A549 (cell line): ENCODE data around the gene WNT1. TPM values are rescaled to one million over a fixed set of nuclear protein-coding genes. Genes with fewer than 3 reads are reported as not detected.

Experiments
- ATAC-seq, 2 experiments: fragments of 200-7000 bp in 1 of 2; fragments of >200 bp in 1 of 2; cut with Nextera tagmentation in 1 of 2; cut with Tn5 transposase in 1 of 2; 3 replicates each; pipeline versions ENCODE4 v1.8.0 to v1.9.1; 2018 to 2020; ENCODE audit warnings: mild to moderate bottlenecking in 1 of 2, moderate library complexity in 1 of 2
- CTCF ChIA-PET: fragments of 300-600 bp; sonication (Branson Sonifier 250); formaldehyde crosslinking; extraction: SDS; loops from one replicate; lab custom pipeline; 2021; ENCODE audit warnings: antibody characterized with exemption, inconsistent platforms; lab: Yijun Ruan, JAX
- POLR2A ChIA-PET: fragments of 350-600 bp; formaldehyde crosslinking; extraction: SDS; loops from one replicate; lab custom pipeline; 2021; ENCODE audit warnings: antibody characterized with exemption, inconsistent platforms; lab: Yijun Ruan, JAX
- DNase-seq, 2 experiments: peaks; one replicate each; pipeline versions ENCODE4 v3.0.0 to v3.0.0-alpha.2; 2011 to 2016; ENCODE audit warnings: low read depth in 1 of 2, low spot score in 1 of 2
- FAIRE-seq: peaks from 2 replicates; lab custom pipeline; 2011; peaks lifted over from hg19 to GRCh38; lab: Jason Lieb, UNC
- H3K27ac ChIP-seq, 2 experiments: fragments of >200 bp; sonication (Bioruptor Twin); formaldehyde crosslinking; 3 replicates each; pipeline ENCODE4 v1.5.1; 2016 to 2017
- H3K4me1 ChIP-seq: fragments of >200 bp; sonication (Bioruptor Twin); formaldehyde crosslinking; 3 replicates; pipeline ENCODE4 v1.6.1; 2016
- H3K4me2 ChIP-seq: fragments of >200 bp; sonication (Bioruptor Twin); formaldehyde crosslinking; 3 replicates; pipeline ENCODE4 v1.6.1; 2016
- H3K4me3 ChIP-seq: fragments of >200 bp; sonication (Bioruptor Twin); formaldehyde crosslinking; 3 replicates; pipeline ENCODE4 v1.5.1; 2016
- H3K9me3 ChIP-seq: fragments of >200 bp; sonication (Bioruptor Twin); formaldehyde crosslinking; 3 replicates; pipeline ENCODE4 v1.6.1; 2016
- CBX2 ChIP-seq: fragments of 200-600 bp; sonication (generic); IDR thresholded peaks from 2 replicates; pipeline ENCODE4 v1.6.1; 2016; ENCODE audit warnings: low read depth, mild to moderate bottlenecking, borderline replicate concordance
- EHF ChIP-seq: fragments of 250-450 bp; sonication (Bioruptor Pico); IDR thresholded peaks from 2 replicates; pipeline ENCODE4 v1.5.0; 2020; ENCODE audit warnings: mild to moderate bottlenecking
- EP300 ChIP-seq, 2 experiments: fragments of >200 bp; sonication (Bioruptor Twin); formaldehyde crosslinking; IDR thresholded peaks; 2 replicates in 1 of 2; 3 replicates in 1 of 2; pipeline ENCODE4 v1.6.1; 2016 to 2017
- ESRRA ChIP-seq: fragments of 150-350 bp; IDR thresholded peaks from 2 replicates; pipeline ENCODE4 v1.6.1; 2014; ENCODE audit warnings: mild to moderate bottlenecking, low read length, borderline replicate concordance
- FOSB ChIP-seq: fragments of 250-450 bp; sonication (Bioruptor Pico); IDR thresholded peaks from 2 replicates; pipeline ENCODE4 v1.5.0; 2020; ENCODE audit warnings: mild to moderate bottlenecking, moderate library complexity
- HOXA7 ChIP-seq: fragments of 250-450 bp; sonication (Bioruptor Pico); IDR thresholded peaks from 2 replicates; pipeline ENCODE4 v1.5.0; 2020; ENCODE audit warnings: mild to moderate bottlenecking, moderate library complexity
- HOXB5 ChIP-seq: fragments of 250-450 bp; sonication (Bioruptor Pico); IDR thresholded peaks from 2 replicates; pipeline ENCODE4 v1.5.0; 2020; ENCODE audit warnings: mild to moderate bottlenecking, moderate library complexity
- JUN ChIP-seq, 2 experiments: fragments of >200 bp; sonication (Bioruptor Twin); formaldehyde crosslinking; IDR thresholded peaks; 2 replicates in 1 of 2; 3 replicates in 1 of 2; pipeline ENCODE4 v1.6.1; 2016 to 2017
- KDM1A ChIP-seq: fragments of 200-600 bp; sonication (generic); IDR thresholded peaks from 2 replicates; pipeline ENCODE4 v1.6.1; 2016; ENCODE audit warnings: low read depth, mild to moderate bottlenecking
- MAZ ChIP-seq: fragments of 150-350 bp; IDR thresholded peaks from 2 replicates; pipeline ENCODE4 v1.6.1; 2014; ENCODE audit warnings: antibody characterized with exemption, low read depth, low read length, borderline replicate concordance
- MYC ChIP-seq: IDR thresholded peaks from 2 replicates; pipeline ENCODE4 v1.6.1; 2012; ENCODE audit warnings: mild to moderate bottlenecking, inconsistent platforms, low read length, improper control_type of control experiment, borderline replicate concordance
- POLR2A ChIP-seq: IDR thresholded peaks from 2 replicates; pipeline ENCODE4 v1.6.1; 2012; ENCODE audit warnings: mild to moderate bottlenecking, low read length
- POLR2AphosphoS2 ChIP-seq: conservative IDR thresholded peaks from 2 replicates; pipeline ENCODE4 v1.6.1; 2012; ENCODE audit warnings: low read length, improper control_type of control experiment, inconsistent platforms
- RCOR1 ChIP-seq: fragments of 150-350 bp; IDR thresholded peaks from 2 replicates; pipeline ENCODE4 v1.6.1; 2014; ENCODE audit warnings: antibody characterized with exemption, low read length, low read depth
- TP53 ChIP-seq: fragments of 250-450 bp; sonication (Bioruptor Pico); IDR thresholded peaks from 2 replicates; pipeline ENCODE4 v1.5.0; 2021; ENCODE audit warnings: mild to moderate bottlenecking, moderate library complexity
- ZC3H11A ChIP-seq: fragments of 450-650 bp; IDR thresholded peaks from 2 replicates; pipeline ENCODE4 v1.6.1; 2014; ENCODE audit warnings: antibody characterized with exemption, mild to moderate bottlenecking
- ZNF302 ChIP-seq: fragments of 250-450 bp; sonication (Bioruptor Pico); IDR thresholded peaks from 2 replicates; pipeline ENCODE4 v1.9.0; 2021; ENCODE audit warnings: inconsistent platforms, mild to moderate bottlenecking, moderate library complexity
- WGBS: methylation state at CpG from one replicate; pipeline ENCODE4 v1.1.6; 2017; ENCODE audit errors: missing lambda C conversion rate; 5-methylcytosine and 5-hydroxymethylcytosine counted together
- polyA plus RNA-seq, 4 experiments: library from polyadenylated mRNA; depleted of rRNA in 3 of 4; stranded (reverse); fragments of >200 nt; fragmentation: RNase III in 1 of 4; extraction: RNeasy Plus Mini Kit Qiagen cat#74134 plus additional on column Dnase treatment in 1 of 4; gene quantifications; 2 replicates in 3 of 4; 3 replicates in 1 of 4; pipeline ENCODE4 v1.2.3, GENCODE V29; 2011 to 2017
- TF ChIP-seq, protein P1 (sequence below): IDR thresholded peaks from 2 replicates; pipeline ENCODE4 v1.6.1; 2012
- TF ChIP-seq, protein P2 (sequence below): fragments of >200 bp; sonication (Bioruptor Twin); formaldehyde crosslinking; IDR thresholded peaks from 3 replicates; pipeline ENCODE4 v1.6.1; 2016
- TF ChIP-seq, protein P3 (sequence below): fragments of 250-450 bp; sonication (Bioruptor Pico); IDR thresholded peaks from 2 replicates; pipeline ENCODE4 v1.5.0; 2021; ENCODE audit warnings: mild to moderate bottlenecking, moderate library complexity, borderline replicate concordance
- TF ChIP-seq, protein P4 (sequence below): fragments of >200 bp; sonication (Bioruptor Twin); formaldehyde crosslinking; IDR thresholded peaks from 2 replicates; pipeline ENCODE4 v1.6.1; 2016
- TF ChIP-seq, protein P5 (sequence below): IDR thresholded peaks from 2 replicates; pipeline ENCODE4 v1.6.1; 2012; ENCODE audit warnings: low read depth, borderline replicate concordance

Gene WNT1
- polyA plus RNA-seq, 2 of the 4 experiments (the other 2 are of a cell fraction), result not detected

DNA sequence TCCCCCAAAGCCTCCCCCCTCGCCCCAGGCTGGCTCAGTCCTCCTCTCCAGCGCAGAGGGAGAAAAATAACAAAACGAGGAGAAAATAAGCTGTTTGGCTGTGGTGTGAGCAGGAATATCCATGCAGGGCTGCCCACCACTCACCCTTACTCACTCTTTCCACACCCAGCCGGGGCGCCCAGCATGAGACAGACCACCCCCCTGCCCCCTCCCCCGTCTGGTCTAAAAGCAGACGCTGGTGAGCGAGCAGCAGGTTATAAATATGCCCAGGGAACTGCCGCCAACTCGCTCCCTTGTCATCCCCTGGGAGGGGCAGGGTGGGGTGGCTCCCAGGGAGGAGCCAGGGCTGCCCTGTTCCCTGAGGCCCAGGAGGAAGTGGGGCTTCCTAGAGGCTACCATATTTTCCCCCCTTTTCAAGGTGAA, 7.4 kb downstream of the WNT1 start (continued):
- TF ChIP-seq, protein P1, sequence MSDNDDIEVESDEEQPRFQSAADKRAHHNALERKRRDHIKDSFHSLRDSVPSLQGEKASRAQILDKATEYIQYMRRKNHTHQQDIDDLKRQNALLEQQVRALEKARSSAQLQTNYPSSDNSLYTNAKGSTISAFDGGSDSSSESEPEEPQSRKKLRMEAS, result no peak
- TF ChIP-seq ZNF302 (no peak), POLR2AphosphoS2 (no peak), CBX2 (no peak), POLR2A (no peak), KDM1A (no peak)
- TF ChIP-seq, protein P2, sequence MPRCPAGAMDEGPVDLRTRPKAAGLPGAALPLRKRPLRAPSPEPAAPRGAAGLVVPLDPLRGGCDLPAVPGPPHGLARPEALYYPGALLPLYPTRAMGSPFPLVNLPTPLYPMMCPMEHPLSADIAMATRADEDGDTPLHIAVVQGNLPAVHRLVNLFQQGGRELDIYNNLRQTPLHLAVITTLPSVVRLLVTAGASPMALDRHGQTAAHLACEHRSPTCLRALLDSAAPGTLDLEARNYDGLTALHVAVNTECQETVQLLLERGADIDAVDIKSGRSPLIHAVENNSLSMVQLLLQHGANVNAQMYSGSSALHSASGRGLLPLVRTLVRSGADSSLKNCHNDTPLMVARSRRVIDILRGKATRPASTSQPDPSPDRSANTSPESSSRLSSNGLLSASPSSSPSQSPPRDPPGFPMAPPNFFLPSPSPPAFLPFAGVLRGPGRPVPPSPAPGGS, result no peak

DNA sequence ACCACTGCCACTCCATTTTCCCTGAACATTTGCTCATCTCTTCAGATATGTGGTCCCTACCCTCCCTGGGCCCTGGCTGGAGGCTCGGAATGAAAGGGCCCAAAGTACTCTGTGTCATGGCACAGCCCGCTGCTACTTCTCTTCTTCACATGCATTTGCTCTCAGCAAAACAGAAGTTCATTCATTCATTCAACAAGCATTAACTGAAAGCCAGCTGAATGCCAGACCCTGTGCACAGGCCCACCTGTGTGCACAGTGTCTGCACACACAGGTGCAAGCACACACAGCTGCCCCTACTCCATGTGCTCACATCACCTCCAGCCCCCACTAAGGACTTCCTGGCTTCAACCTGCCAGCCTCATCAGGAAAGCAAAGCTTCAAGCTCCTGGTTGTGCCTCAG, 7.8 kb downstream of the WNT1 start:
- no peak for DNase-seq
- 87% methylated on average over 2 of the region's 2 CpGs for WGBS
- TF ChIP-seq, protein P3, sequence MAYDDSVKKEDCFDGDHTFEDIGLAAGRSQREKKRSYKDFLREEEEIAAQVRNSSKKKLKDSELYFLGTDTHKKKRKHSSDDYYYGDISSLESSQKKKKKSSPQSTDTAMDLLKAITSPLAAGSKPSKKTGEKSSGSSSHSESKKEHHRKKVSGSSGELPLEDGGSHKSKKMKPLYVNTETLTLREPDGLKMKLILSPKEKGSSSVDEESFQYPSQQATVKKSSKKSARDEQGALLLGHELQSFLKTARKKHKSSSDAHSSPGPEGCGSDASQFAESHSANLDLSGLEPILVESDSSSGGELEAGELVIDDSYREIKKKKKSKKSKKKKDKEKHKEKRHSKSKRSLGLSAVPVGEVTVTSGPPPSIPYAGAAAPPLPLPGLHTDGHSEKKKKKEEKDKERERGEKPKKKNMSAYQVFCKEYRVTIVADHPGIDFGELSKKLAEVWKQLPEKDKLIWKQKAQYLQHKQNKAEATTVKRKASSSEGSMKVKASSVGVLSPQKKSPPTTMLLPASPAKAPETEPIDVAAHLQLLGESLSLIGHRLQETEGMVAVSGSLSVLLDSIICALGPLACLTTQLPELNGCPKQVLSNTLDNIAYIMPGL (CRISPR knock-in tag), result no peak
- TF ChIP-seq EHF (CRISPR knock-in tag) (no peak), JUN (IDR thresholded peaks at IDR 0.05) (no peak), FOSB (CRISPR knock-in tag) (no peak), ZC3H11A (no peak), ESRRA (no peak), MAZ (no peak), EP300 (IDR thresholded peaks at IDR 0.05) (no peak), MYC (no peak), HOXB5 (no peak), HOXA7 (CRISPR knock-in tag) (no peak), RCOR1 (no peak), ZNF302 (no peak), KDM1A (no peak)
- TF ChIP-seq, protein P4, sequence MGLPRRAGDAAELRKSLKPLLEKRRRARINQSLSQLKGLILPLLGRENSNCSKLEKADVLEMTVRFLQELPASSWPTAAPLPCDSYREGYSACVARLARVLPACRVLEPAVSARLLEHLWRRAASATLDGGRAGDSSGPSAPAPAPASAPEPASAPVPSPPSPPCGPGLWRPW, result no peak
- TF ChIP-seq, protein P5, sequence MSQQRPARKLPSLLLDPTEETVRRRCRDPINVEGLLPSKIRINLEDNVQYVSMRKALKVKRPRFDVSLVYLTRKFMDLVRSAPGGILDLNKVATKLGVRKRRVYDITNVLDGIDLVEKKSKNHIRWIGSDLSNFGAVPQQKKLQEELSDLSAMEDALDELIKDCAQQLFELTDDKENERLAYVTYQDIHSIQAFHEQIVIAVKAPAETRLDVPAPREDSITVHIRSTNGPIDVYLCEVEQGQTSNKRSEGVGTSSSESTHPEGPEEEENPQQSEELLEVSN, result no peak
- Histone ChIP-seq H3K4me2 (no peak overlapping the region), H3K4me1 (peaks cover 12% of the 10 kb centered on the region; the same call in 1 of the 3 replicates), H3K27ac (no peak overlapping the region), H3K9me3 (no peaks in the 10 kb centered on the region), H3K4me3 (no peak overlapping the region)
- ATAC-seq, result no peak
- FAIRE-seq, result no peak
- ChIA-PET POLR2A (no interaction called here), CTCF (interaction anchor here (0.6 to 77.5 kb wide), 6 partner anchors 6 to 171 kb away, joined by 3 to 2584 read pairs (median 4); partner anchors contain the start of genes ARF3, DDN, FKBP11 and PRKAG1)

DNA sequence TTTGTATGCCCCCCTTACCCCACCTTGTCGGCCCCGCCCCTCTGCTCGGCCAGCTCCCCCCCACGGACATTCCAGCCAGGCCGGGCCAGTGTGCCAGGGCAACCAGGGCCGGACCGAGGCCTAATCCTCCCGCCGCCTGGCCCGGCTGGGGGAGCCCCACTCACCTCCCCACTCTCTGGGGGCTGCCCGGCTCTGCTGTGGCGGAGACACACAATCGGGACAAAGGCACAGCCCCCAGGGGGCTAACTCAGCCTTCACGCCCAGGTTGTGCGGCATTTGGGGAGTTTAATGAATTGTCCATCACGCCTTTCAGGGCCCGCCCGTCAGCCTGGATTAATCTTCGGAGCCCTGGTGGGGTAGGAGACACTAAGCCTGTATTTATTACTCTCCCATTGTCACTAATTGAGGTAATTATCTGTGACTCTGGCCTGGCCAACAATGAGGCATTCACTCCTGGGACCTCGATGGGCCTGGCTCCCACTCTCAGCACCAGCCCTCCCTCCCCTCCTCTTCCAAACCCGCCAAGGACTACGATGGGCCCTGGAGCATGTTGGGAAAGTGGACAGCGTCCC, 8.7 kb downstream of the WNT1 start:
- ChIA-PET POLR2A (interaction anchor here (1.4 kb wide), 1 partner anchor 14 kb away, joined by 3 read pairs; no protein-coding TSS in a partner anchor), CTCF (interaction anchor here (0.6 to 77.5 kb wide), 8 partner anchors 7 to 172 kb away, joined by 3 to 2584 read pairs (median 10); partner anchors contain the start of genes ARF3, DDN, DDX23 and FKBP11)
- no peak overlapping the region for H3K4me2 ChIP-seq
- H3K27ac ChIP-seq, result no peak overlapping the region
- DNase-seq, result no peak
- FAIRE-seq, result no peak
- peaks cover 5% of the 10 kb centered on the region; the same call in 1 of the 3 replicates for H3K4me1 ChIP-seq
- no peaks in the 10 kb centered on the region for H3K9me3 ChIP-seq
- H3K4me3 ChIP-seq, result no peak overlapping the region
- no peak for TF ChIP-seq TP53 (CRISPR knock-in tag)
- TF ChIP-seq RCOR1, result no peak
- 85% methylated on average over 13 of the region's 23 CpGs for WGBS
- ATAC-seq, result no peak
